WTC11 (cell line): Measurements from ENCODE around the gene SGMS1.

ENCODE experiments used
- AFF4 ChIP-seq: sonication (generic); formaldehyde crosslinking; IDR thresholded peaks from 2 replicates; pipeline ENCODE4 v1.8.1; 2023; ENCODE audit warnings: mild to moderate bottlenecking, missing genetic modification reagents, borderline replicate concordance
- CREB1 ChIP-seq: sonication (generic); formaldehyde crosslinking; IDR thresholded peaks from 2 replicates; pipeline ENCODE4 v1.8.0; 2023; ENCODE audit warnings: mild to moderate bottlenecking, missing genetic modification reagents
- ESRRA ChIP-seq: sonication (generic); formaldehyde crosslinking; IDR thresholded peaks from 2 replicates; pipeline ENCODE4 v1.8.1; 2022; ENCODE audit warnings: mild to moderate bottlenecking, missing genetic modification reagents, borderline replicate concordance
- NR3C1 ChIP-seq: sonication (generic); formaldehyde crosslinking; conservative IDR thresholded peaks from 2 replicates; pipeline ENCODE4 v1.8.1; 2023; ENCODE audit warnings: low read depth, mild to moderate bottlenecking, missing genetic modification reagents
- SMAD3 ChIP-seq: sonication (generic); formaldehyde crosslinking; IDR thresholded peaks from 2 replicates; pipeline ENCODE4 v1.8.0; 2022; ENCODE audit warnings: missing genetic modification reagents, mild to moderate bottlenecking, borderline replicate concordance
- TF ChIP-seq, protein P1 (sequence below): fragments of 200-600 bp; IDR thresholded peaks from 2 replicates; pipeline ENCODE4 v1.8.0; 2022; ENCODE audit warnings: antibody characterized with exemption
- TF ChIP-seq, protein P2 (sequence below): sonication (generic); formaldehyde crosslinking; IDR thresholded peaks from 2 replicates; pipeline ENCODE4 v1.8.0; 2022; ENCODE audit warnings: mild to moderate bottlenecking, missing genetic modification reagents

DNA sequence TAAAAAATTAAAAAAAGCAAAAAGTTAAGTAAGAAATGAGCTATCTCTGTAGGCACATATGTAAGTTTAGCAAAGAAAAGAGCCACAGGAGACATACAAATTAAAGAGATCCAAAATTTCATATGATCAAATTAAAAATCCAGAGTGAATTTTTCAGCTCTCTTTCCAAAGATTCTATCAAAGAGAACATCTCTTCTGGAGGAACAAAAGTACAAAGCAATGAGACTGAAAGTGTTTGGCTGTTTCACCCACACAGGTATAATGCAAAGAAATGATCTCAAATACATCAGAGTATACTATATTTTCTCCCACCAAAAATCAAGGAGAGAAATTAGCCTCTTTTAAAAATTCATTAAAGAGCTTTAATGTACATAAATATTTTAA lies 297.6 kb downstream of the SGMS1 start:
- TF ChIP-seq SMAD3 (no peak), AFF4 (CRISPR knock-in tag) (no peak), CREB1 (no peak), ESRRA (CRISPR knock-in tag) (no peak), NR3C1 (CRISPR knock-in tag) (no peak)
- TF ChIP-seq, protein P1, sequence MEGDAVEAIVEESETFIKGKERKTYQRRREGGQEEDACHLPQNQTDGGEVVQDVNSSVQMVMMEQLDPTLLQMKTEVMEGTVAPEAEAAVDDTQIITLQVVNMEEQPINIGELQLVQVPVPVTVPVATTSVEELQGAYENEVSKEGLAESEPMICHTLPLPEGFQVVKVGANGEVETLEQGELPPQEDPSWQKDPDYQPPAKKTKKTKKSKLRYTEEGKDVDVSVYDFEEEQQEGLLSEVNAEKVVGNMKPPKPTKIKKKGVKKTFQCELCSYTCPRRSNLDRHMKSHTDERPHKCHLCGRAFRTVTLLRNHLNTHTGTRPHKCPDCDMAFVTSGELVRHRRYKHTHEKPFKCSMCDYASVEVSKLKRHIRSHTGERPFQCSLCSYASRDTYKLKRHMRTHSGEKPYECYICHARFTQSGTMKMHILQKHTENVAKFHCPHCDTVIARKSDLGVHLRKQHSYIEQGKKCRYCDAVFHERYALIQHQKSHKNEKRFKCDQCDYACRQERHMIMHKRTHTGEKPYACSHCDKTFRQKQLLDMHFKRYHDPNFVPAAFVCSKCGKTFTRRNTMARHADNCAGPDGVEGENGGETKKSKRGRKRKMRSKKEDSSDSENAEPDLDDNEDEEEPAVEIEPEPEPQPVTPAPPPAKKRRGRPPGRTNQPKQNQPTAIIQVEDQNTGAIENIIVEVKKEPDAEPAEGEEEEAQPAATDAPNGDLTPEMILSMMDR, result no peak
- TF ChIP-seq, protein P2, sequence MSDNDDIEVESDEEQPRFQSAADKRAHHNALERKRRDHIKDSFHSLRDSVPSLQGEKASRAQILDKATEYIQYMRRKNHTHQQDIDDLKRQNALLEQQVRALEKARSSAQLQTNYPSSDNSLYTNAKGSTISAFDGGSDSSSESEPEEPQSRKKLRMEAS (CRISPR knock-in tag), result no peak
